AG04450 (cell line): ENCODE results near the gene REP15. TPM values are rescaled to one million over a fixed set of nuclear protein-coding genes. Genes with fewer than 3 reads are reported as not detected.
"Not testable (repeated sequence)": the region's sequence is repeated elsewhere in the genome, so short reads cannot be mapped to it uniquely, and the experiment has no call there.

Experiments
- CTCF ChIA-PET: fragments of 300-600, 350-600 bp; formaldehyde crosslinking; extraction: SDS; loops from one replicate; lab custom pipeline; 2022; ENCODE audit warnings: antibody characterized with exemption, inconsistent platforms; lab: Charles Lee
- POLR2A ChIA-PET: fragments of 350-600 bp; formaldehyde crosslinking; extraction: SDS; loops from one replicate; lab custom pipeline; 2021; ENCODE audit warnings: antibody characterized with exemption, inconsistent platforms; lab: Yijun Ruan, JAX
- DNase-seq: peaks from one replicate; pipeline ENCODE4 v3.0.0-alpha.2; 2011; ENCODE audit warnings: low read depth, low spot score
- H3K27ac ChIP-seq: one replicate; pipeline ENCODE4 v1.5.1; 2012; ENCODE audit warnings: low read depth, low read length, control low read depth
- H3K27me3 ChIP-seq: one replicate; pipeline ENCODE4 v1.6.0; 2012; ENCODE audit warnings: low read length; ENCODE audit not compliant: control insufficient read depth, insufficient read depth
- H3K4me3 ChIP-seq: 2 replicates; pipeline ENCODE4 v1.5.1; 2011; ENCODE audit warnings: mild to moderate bottlenecking, low read depth, low read length, control low read depth
- H3K9me3 ChIP-seq: 2 replicates; pipeline ENCODE4 v1.5.1; 2012; ENCODE audit warnings: low read length; ENCODE audit not compliant: control insufficient read depth, insufficient read depth
- CTCF ChIP-seq: IDR thresholded peaks from 2 replicates; pipeline ENCODE4 v1.5.1; 2011; ENCODE audit warnings: low read depth, low read length, control low read depth, inconsistent platforms
- polyA minus RNA-seq: library from RNA; depleted of rRNA, polyadenylated mRNA; stranded (reverse); fragments of >200 nt; gene quantifications from 2 replicates; pipeline ENCODE4 v1.2.3, GENCODE V29; 2011; rRNA and poly(A)+ RNA removed
- polyA plus RNA-seq: library from polyadenylated mRNA; depleted of rRNA; stranded (reverse); fragments of >200 nt; gene quantifications from 2 replicates; pipeline ENCODE4 v1.2.3, GENCODE V29; 2011; rRNA removed

Gene REP15
- polyA plus RNA-seq (0.65 and 0.78 TPM in 2 replicates), polyA minus RNA-seq (0.28 and 1.8 TPM in 2 replicates)

GRCh38 chr12:27696293-27696652 lies at the start of gene REP15:
REP15 (plus strand) TSS chr12:27696447; CDS start chr12:27696563, 116 bp downstream.
- ChIA-PET CTCF (interaction anchor here (0.7 to 2.0 kb wide), 2 partner anchors 13 to 811 kb away, joined by 3 to 6 read pairs; no protein-coding TSS in a partner anchor), POLR2A (no interaction called here)
- TF ChIP-seq CTCF: no peak
- Histone ChIP-seq H3K9me3 (no peaks in the 10 kb centered on the region), H3K27me3 (no peaks in the 10 kb centered on the region), H3K27ac (no peak within 1 kb of the TSS), H3K4me3 (no peak within 1 kb of the TSS)
- DNase-seq: no peak

GRCh38 chr12:27650011-27650410 lies 46.2 kb upstream of the REP15 start:
- DNase-seq: no peak
- H3K27ac ChIP-seq: no peak overlapping the region
- H3K27me3 ChIP-seq: no peaks in the 10 kb centered on the region
- TF ChIP-seq CTCF: no peak
- ChIA-PET CTCF (interaction anchor here (1.9 kb wide), 1 partner anchor 225 kb away, joined by 6 read pairs; no protein-coding TSS in a partner anchor), POLR2A (no interaction called here)
- H3K9me3 ChIP-seq: no peaks in the 10 kb centered on the region
- H3K4me3 ChIP-seq: no peak overlapping the region

- no peak overlapping the region for H3K4me3 ChIP-seq
- no peak overlapping the region for H3K27ac ChIP-seq
- no peak for TF ChIP-seq CTCF
- no peaks in the 10 kb centered on the region for H3K27me3 ChIP-seq
- ChIA-PET CTCF (interaction anchor here (0.7 to 1.9 kb wide), 3 partner anchors 13 to 226 kb away, joined by 3 to 20 read pairs (median 6); no protein-coding TSS in a partner anchor), POLR2A (no interaction called here)
- DNase-seq: no peak
- H3K9me3 ChIP-seq: no peaks in the 10 kb centered on the region
Measured at GRCh38 chr12:27651201-27651600, 45.0 kb upstream of the REP15 start.

GRCh38 chr12:27652174-27652763 lies 44.0 kb upstream of the REP15 start:
- ChIA-PET POLR2A (no interaction called here), CTCF (interaction anchor here (0.6 to 1.8 kb wide), 32 partner anchors 8 to 347 kb away, joined by 3 to 20 read pairs (median 3); no protein-coding TSS in a partner anchor)
- peak; percentile 63 for DNase-seq
- TF ChIP-seq CTCF: peak; percentile 91
- Histone ChIP-seq H3K9me3 (no peaks in the 10 kb centered on the region), H3K27me3 (no peaks in the 10 kb centered on the region), H3K27ac (no peak overlapping the region), H3K4me3 (no peak overlapping the region)

GRCh38 chr12:27653661-27654060 lies 42.6 kb upstream of the REP15 start:
- CTCF ChIA-PET: interaction anchor here (1.6 to 1.8 kb wide), 3 partner anchors 9 to 229 kb away, joined by 5 to 12 read pairs (median 10); no protein-coding TSS in a partner anchor
- no peak for TF ChIP-seq CTCF
- Histone ChIP-seq H3K27me3 (no peaks in the 10 kb centered on the region), H3K4me3 (no peak overlapping the region), H3K9me3 (no peaks in the 10 kb centered on the region), H3K27ac (no peak overlapping the region)
- POLR2A ChIA-PET: no interaction called here
- no peak for DNase-seq

GRCh38 chr12:27655476-27655875 lies 40.8 kb upstream of the REP15 start:
- CTCF ChIA-PET, H3K27ac ChIP-seq, POLR2A ChIA-PET, DNase-seq, H3K27me3 ChIP-seq, H3K4me3 ChIP-seq, H3K9me3 ChIP-seq: not testable (repeated sequence)
